HG03378 (cell line): ENCODE data around the gene MAP2K6.
"Not testable (repeated sequence)": the region's sequence is repeated elsewhere in the genome, so short reads cannot be mapped to it uniquely, and the experiment has no call there.

Experiments used
- ATAC-seq: cut with Tn5 transposase; IDR thresholded peaks from one replicate; pipeline ENCODE4 v1.9.1; 2021; ENCODE audit warnings: mild to moderate bottlenecking, moderate library complexity; ENCODE audit not compliant: unreplicated experiment

MAP2K6 gene

DNA sequence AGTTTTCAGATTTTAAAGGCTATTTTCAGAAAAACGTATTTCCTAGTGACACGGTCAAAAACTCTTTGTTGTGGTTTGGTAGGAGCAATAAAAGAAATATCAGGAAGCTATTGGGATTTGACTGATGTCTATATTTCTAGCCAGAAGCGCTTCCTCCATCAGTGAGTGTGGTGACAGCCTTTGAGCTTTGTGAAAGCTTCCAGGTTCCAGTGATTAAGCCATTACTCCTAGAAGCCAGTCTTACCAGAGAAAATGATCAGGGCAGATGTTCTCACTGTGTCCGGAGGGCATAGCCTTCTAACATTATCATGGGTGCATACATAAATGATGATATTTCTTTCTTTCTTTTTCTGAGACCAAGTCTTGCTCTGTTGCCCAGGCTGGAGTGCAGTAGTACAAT lies 39.6 kb downstream of the MAP2K6 start:
- no peak for ATAC-seq

DNA sequence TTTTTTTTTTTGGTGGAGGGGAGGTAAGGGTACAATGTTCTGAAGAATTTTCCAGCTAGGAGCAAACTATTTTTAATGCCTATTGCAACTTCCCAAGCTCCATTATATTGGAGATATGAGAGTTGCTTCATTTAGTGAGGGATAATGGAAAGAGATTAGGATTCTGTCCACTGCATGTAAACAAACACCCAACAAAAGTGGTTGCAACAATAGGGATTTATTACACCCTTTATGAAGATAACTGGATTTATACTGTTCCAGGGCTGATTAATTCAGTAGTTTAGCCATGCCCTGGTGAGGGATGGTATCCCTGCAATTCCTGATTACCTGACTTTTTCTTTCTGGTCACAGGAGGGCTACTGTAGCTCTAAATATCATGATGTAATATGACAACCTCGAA lies 40.5 kb downstream of the MAP2K6 start:
- ATAC-seq, result no peak

DNA sequence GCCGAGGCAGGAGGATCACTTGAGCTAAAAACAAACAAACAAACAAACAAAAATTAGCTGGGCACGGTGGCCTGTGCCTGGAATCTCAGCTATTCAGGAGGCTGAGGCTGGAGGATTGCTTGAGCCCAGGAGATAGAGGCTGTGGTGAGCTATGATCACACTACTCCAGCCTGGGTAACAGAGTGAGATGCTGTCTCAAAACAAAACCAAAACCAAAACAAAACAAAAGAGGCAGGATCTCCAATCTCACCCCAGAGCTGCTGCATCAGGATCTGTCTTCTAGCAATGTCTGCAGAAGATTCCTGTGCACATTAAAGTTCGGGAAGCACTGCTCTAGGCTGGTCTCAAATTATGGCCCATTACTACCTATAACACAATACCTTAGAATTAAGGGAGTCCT lies 43.1 kb downstream of the MAP2K6 start:
- no peak for ATAC-seq

DNA sequence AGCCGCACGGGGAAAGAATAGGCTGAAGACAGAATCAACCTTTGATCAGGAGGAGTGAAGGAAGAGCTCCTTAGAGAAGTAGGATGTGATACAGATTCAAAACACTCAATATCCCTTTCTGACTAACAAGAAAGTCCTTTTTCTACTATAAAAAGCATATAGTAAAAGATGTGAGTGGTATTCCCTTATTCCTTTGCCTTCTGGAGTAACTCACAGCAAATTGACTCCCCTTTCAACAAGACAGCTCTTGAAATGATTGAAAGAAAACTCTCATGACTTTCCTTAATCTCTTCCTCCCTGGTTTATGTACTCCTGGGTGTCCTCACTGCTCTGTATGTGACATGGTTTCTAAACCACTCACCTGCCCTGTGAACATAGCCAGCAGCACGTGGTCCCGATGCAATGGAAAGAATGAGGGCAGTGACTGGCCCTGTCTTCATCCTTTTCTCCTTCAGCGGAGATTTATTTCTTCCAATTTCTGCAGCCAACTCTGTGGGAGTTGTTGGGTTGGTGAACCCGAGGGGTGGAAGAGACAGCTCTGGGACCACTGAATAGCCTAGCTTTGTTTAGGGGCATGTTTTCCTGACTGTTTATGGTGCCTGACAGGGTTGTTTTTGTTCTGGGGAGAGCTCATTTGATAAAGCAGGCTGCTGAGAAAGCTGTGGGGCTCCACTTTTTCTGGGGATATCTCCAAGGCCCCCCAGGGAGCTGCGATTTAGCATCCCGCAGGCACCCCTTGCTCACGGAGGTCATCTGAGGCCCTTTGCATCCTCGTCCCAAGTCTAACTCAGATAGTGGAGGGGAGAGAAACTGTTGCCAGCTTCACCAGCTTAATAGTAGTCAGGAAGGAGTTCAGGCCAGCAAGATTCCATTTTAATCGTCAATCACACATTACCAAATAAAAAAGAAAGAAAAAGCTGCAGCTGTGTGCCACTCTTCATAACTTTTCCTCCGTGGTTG lies 46.7 kb downstream of the MAP2K6 start:
- no peak for ATAC-seq

DNA sequence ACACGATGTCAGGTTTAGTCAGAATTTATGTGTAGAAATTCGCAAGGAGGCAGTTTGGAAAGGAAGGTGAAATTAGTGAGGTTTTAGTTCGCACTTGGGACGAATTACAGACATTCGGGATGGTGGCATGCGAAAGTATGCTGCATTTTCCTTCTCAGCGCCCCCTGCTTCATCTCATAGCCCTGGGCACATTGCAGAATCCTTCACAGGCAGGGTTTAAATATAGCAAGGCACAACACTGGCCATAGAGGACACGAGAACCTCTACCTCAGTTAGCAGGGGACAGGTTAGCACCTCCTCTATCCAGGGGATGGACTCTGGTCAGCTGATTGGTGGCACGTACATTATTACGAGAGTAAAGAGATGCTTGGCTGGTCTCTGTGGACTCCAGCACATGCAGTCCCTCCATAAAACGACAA lies 47.5 kb downstream of the MAP2K6 start:
- no peak for ATAC-seq

DNA sequence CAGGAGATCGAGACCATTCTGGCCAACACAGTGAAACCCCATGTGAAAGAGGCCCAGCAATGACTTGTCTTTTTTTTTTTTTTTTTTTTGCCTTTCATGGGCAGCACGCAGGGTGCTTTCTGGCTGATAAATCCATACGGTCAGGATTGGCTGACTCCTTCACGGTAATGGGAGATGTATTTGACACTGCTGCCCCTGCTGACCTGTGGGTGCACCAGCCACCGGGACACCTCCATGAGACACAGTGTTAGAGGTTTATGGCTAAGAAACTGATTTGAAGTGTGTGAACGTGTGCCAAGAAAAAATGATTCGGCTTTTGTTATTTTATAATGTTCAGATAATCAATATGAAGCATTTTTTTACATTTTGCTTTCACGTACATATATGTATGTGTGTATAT lies 48.4 kb downstream of the MAP2K6 start:
- ATAC-seq, result no peak

DNA sequence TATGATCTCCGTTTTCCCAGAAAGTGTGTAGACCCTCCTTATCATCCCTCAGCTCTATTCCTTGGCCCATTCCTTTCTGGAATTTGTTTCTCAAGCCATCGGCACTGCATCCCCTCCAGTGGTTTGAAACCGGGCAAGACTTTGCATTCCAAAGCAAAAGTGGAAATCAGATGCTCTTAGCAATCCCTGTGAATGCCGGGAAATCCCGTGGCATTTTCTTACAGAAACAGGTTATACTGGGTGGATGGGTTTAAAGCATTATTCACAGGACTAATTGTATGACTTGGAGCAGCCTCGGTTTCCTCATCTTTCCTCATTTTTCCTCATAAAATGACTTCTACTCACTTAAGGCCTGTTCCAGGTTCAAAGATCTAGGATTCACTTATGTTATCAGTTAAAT lies 52.0 kb downstream of the MAP2K6 start:
- ATAC-seq, result no peak

DNA sequence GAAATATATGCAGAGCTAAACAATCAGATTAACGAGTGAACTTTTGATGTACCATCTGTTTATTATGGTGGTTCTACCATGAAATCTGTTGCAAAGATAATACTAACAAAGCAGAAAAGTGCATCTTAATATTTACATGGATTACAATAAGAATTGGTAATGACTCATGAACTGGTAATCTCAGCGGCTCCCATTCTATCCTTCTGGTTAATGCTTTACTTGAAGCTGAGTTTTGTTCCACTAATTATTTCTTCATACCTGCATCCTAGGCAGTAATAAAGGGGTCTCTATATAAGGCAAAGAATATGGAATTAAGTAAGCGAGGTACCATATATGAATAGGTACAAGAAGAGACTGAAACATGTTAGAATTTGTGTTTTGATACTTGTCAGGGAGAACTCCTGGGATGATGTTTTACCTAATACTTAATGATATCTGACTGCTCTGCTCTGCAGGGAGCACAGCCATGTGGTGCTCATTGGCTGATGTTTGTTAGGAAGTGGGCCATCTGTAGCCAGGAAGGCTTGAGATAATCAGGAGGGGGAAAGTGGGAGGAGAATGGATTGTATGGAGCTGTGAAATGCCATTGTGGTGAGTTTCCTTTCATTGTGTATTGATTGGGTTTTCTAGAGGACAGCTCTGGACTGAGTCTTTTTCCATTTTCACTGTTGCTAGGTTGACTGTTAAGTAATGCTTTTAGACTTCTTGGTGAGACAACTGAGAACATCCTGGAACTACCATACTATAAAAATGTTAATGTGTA lies 52.6 kb downstream of the MAP2K6 start:
- ATAC-seq, result no peak

DNA sequence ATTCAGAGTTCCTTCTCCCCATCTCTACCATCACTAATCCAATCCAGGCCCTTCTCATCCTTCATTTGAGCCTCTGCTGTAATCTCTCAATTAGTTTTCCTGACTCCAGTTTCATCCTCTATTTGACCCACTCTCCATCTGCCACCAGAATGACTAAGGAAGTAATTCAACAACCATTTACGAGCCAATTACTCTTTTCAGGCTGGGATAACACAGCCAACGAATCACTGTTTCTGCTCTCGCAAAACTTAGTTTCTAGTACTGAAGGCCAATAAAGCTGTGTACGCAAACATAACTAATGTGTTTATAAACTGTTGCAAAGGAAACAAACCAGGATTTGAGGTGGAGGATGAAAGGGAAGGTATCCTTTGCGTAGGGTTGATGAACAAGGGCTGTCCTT lies 53.7 kb downstream of the MAP2K6 start:
- no peak for ATAC-seq

DNA sequence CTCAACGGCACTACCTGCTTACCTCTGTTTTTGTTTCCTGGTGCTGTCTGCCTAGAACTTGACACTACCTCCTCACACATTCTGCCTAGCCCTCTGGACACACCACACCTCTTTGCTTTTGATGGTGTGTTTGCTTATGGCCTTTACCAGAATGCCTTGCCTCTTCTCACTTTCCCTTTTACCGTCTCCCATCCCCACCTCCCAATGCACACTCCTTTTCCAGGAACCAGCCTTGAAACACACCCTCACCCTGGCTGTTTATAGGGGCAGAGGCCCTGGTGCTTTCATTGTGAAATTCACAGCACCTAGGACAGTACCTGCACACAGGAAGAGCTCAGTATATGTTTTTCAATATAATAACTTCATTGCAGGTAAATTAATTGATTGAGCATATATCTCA lies 56.2 kb downstream of the MAP2K6 start:
- ATAC-seq, result no peak

DNA sequence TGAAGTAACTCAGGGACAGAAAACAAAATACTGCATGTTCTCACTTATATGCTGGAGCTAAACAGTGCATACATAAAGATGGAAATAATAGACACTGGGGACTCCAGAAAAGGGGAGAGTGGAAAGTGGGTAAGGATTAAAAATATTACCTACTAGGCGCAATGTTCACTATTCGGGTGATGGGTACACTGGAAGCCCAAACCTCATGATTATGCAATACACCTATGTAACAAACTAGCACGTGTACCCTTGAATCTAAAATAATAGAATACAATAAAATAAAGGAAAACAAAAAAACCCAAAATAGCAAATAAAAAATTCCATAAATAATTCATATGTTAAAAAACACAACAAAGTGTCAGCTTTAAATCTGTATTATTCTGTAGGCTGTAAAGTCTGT lies 56.9 kb downstream of the MAP2K6 start:
- ATAC-seq, result no peak

DNA sequence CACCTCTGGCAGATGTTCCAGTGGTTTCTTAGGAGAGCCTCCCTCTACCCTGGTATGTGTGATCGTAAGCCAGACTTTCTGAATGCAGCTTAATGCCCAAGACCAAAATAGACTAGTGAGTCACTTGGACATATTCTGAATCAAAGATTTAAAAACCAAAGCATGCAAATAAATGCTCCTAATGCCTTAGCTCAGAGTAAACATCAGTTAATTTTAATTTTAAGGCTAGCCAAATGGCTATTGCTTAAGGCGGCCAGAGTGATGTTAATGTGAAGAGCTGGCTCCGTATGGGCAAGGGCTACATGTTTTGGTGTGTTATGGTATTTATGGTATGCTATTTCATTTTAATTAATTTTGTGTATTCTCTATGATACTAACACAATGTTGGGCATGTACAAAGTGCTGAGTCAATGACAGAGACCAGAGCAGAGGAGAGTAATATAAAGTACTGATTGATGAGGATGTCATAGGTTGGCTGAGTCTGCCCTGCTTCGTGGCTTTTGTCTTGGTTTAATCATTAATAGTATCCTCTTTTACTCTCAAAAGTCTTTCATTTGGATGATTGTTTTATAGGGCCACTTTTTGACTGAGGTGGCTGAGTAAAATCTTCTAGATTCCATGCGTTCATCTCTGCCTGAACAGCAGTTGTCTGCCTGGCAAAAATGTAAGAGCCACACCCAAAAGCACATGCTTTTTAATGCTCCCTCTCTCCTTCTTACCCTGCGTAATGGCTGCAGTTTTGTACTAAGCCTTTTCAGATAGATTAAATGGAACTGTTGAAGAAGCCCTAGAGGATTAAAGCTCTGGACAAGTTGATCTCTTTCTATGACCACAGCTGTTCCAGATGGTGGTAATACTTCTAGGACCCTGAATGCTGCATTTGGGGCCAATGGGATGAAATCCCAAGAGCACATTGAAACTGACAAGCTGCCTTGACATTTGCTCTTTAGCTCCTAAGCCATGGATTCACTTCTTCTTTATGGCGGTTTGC lies 59.6 kb downstream of the MAP2K6 start:
- ATAC-seq, result no peak

DNA sequence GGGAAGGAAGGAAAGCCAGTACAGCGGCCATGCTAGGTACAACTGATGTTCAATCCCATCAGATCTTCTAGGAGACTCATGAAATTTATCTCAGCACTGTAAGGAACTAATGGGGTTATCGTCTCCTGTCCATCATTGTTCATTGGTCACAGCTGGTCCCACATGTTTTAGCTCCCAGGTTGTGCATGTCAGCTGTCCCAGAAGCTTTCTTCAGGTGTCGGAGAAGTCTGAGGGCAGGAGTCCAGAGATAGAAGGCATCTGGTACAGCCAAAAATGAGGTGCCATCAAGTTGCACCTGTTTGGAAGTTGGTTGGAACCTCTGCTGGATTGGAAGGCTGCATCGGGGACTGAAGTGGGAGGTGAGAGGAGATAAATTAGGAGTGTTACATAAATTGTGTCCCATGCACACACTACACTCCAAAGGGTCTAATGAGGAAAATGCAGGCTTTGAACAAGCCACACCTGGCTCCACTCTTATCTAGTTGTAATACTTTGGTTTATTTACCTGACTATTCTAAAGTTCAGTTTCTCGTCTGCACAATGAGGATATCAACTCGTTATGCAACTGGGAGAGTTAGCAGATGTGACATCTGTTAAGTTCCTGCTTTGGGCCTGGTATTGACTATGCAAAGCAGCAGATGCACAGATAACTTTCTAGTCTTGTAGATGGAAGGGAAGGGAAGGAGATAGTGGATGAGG lies 62.9 kb downstream of the MAP2K6 start:
- ATAC-seq, result no peak

DNA sequence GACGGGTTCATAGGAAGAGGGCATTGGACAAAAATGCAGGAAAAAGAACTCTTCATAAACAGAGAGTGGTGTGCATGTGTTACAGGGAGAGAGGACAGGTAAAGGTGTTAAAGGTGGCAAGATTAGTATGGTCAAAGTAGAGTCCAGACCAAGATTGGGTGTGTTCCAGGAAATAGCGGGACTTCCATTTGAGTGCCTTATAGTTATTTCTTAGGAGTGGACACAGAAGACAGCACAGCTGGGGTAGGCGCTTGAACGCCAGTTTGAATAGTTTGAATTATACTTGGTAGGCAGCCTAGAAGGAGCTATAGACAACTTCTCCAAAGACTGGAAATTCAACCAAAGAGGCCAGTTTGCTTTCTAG lies 63.4 kb downstream of the MAP2K6 start:
- ATAC-seq, result no peak

DNA sequence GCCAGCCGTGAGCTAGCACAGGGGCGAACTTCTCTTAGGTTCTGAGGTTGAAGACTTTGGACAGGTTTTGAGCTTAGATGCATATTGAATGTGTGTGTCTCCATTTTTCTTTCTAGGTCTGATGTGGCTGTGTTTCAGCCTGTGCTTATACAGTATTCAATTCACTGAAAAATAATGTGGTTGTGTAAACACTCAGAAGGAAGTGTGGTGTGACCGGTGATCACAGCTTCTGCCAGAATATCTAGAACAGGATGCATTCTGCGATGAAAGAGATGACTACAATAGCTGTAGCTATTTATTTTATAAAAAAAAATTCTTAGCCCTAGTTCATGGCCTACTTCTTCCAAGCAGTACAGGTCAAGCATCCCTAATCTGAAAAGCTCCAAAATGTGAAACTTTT lies 64.4 kb downstream of the MAP2K6 start:
- no peak for ATAC-seq

DNA sequence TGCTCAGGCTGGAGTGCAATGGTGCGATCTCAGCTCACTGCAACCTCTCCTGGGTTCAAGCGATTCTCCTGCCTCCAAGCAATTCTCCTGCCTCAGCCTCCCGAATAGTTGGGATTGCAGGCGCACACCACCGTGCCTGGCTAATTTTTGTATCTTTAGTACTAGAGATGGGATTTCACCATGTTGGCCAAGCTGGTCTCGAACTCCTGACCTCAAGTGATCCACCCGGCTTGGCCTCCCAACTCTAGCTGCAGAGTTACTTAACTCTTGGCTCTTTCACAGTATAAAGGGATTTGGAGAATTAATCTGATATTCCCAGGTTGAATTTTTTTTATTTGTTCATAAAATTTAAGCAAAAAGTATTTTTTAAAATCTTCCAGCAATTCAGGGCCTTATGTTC lies 65.3 kb downstream of the MAP2K6 start:
- ATAC-seq, result not testable (repeated sequence)

DNA sequence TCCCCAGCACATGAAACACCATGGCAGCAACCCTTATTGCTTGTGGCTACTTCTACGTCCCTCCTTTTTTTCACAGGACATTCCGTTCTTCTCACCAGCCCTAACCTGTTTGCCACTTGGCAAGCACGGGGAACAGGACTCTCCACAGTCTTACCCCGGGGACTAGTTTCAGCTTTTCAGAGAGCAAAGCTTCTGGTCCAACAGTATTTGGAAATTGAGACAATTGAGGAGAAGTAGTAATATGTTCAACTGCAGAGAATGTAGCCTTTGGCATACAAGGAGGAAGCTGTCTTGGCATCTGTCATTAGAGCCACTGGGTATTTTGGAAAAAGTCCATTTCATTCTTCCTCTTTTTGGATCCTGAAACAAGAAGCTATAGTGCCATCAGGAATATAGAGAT lies 65.7 kb downstream of the MAP2K6 start:
- ATAC-seq, result no peak

DNA sequence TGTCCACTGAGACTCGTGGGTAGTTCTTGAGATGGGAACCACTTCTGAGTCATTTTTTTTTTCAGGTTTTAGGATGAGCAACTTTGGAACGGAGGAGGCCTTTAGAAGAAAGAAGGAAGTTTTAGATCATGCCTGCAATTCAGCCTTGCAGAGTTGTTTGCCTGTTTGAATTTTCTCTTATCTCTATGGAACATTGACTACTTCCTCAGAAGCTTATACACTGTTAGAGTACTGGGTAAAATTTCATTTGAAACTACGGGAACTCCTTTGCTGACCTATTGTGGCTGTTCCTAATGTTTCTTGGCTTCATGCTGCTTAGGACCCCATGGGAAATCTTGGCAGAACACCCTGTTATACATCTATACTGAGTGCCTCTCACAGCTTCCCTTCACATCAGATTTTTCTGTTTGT lies 70.8 kb downstream of the MAP2K6 start:
- no peak for ATAC-seq

DNA sequence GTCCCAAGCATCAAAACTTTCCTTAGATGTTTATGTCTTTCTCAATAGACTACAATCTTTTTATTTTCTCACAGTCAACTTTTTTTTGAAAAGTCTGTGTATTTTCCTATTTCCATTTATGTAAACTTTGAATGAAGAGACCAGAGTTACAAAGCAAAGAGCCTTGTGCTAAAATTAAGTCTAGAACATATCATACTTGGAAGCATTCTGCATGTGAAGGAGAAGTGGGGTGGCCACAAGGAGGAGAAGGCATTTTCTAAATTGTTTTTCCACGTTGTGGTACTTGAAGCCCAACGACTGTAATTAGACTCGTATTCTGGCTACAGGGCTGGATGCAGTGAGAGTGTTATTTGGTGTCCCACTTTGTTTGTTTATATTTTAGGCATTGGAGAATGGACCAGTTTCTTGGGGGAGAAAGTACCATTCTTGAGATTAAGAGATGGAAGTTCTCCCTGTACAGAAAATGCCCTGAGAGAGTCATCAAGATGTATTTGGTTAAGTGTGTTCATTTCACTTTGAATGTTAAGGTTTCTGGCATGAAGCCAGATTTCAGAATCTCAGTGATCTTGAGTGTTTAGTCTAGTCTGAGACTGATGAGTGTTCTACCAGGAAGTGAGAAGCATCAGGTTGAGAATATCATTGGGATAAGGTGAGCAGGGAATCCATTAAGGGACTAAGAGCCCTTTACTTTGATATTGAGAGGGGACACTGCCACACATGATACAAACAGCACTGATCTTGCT lies 71.6 kb downstream of the MAP2K6 start:
- no peak for ATAC-seq
